Liver (tissue), 3 donors: ENCODE results near the gene C17orf50.

Experiments used
- RAD21 ChIP-seq, 2 donors: IDR thresholded peaks; 2 replicates each; pipeline ENCODE4 v1.6.1; 2016; ENCODE audit warnings: antibody characterized with exemption in 2 of 2, mild to moderate bottlenecking in 2 of 2
- YY1 ChIP-seq: IDR thresholded peaks from 2 replicates; pipeline ENCODE4 v1.6.1; 2016; ENCODE audit warnings: antibody characterized with exemption, mild to moderate bottlenecking
- TF ChIP-seq, protein P1 (sequence below): IDR thresholded peaks from 2 replicates; pipeline ENCODE4 v1.6.1; 2016; ENCODE audit warnings: antibody characterized with exemption
- TF ChIP-seq, protein P2 (sequence below): fragments of 150-350 bp; IDR thresholded peaks from 2 replicates; pipeline ENCODE4 v1.5.1; 2017; ENCODE audit warnings: improper control_type of control experiment, low read depth, low read length; ENCODE audit not compliant: missing input control
- TF ChIP-seq, protein P3 (sequence below): IDR thresholded peaks from 2 replicates; pipeline ENCODE4 v1.6.1; 2016; ENCODE audit warnings: antibody characterized with exemption, mild to moderate bottlenecking
- donor health status: healthy.
- donor health status: healthy.

DNA sequence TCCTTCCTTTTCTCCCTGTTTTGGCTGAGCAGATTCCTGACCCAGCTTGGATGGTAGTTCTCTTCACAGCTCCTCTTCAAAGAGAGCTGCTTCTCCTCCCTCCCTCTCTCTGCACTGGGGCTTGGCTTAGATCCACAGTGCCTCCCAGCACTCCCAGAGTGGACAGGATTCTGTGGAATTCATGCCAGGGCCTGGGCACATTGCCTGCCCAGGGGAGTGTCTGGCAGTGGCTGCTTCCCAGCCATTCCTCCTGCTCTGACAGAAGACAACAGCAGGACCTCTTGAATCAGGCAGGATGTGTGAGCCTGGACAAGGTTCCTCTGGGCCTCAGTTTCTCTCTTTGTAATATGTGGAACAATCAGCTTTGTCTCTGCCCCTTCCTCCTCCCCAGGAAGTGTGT is 39.3 kb downstream of the C17orf50 start:
- TF ChIP-seq, protein P1, sequence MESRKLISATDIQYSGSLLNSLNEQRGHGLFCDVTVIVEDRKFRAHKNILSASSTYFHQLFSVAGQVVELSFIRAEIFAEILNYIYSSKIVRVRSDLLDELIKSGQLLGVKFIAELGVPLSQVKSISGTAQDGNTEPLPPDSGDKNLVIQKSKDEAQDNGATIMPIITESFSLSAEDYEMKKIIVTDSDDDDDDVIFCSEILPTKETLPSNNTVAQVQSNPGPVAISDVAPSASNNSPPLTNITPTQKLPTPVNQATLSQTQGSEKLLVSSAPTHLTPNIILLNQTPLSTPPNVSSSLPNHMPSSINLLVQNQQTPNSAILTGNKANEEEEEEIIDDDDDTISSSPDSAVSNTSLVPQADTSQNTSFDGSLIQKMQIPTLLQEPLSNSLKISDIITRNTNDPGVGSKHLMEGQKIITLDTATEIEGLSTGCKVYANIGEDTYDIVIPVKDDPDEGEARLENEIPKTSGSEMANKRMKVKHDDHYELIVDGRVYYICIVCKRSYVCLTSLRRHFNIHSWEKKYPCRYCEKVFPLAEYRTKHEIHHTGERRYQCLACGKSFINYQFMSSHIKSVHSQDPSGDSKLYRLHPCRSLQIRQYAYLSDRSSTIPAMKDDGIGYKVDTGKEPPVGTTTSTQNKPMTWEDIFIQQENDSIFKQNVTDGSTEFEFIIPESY: no peak
- TF ChIP-seq YY1 (peak; percentile 22), RAD21 (IDR thresholded peaks at IDR 0.05) (peak in 1 of 2 donors; percentile 61)
- TF ChIP-seq, protein P2, sequence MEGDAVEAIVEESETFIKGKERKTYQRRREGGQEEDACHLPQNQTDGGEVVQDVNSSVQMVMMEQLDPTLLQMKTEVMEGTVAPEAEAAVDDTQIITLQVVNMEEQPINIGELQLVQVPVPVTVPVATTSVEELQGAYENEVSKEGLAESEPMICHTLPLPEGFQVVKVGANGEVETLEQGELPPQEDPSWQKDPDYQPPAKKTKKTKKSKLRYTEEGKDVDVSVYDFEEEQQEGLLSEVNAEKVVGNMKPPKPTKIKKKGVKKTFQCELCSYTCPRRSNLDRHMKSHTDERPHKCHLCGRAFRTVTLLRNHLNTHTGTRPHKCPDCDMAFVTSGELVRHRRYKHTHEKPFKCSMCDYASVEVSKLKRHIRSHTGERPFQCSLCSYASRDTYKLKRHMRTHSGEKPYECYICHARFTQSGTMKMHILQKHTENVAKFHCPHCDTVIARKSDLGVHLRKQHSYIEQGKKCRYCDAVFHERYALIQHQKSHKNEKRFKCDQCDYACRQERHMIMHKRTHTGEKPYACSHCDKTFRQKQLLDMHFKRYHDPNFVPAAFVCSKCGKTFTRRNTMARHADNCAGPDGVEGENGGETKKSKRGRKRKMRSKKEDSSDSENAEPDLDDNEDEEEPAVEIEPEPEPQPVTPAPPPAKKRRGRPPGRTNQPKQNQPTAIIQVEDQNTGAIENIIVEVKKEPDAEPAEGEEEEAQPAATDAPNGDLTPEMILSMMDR: no peak
- TF ChIP-seq, protein P3, sequence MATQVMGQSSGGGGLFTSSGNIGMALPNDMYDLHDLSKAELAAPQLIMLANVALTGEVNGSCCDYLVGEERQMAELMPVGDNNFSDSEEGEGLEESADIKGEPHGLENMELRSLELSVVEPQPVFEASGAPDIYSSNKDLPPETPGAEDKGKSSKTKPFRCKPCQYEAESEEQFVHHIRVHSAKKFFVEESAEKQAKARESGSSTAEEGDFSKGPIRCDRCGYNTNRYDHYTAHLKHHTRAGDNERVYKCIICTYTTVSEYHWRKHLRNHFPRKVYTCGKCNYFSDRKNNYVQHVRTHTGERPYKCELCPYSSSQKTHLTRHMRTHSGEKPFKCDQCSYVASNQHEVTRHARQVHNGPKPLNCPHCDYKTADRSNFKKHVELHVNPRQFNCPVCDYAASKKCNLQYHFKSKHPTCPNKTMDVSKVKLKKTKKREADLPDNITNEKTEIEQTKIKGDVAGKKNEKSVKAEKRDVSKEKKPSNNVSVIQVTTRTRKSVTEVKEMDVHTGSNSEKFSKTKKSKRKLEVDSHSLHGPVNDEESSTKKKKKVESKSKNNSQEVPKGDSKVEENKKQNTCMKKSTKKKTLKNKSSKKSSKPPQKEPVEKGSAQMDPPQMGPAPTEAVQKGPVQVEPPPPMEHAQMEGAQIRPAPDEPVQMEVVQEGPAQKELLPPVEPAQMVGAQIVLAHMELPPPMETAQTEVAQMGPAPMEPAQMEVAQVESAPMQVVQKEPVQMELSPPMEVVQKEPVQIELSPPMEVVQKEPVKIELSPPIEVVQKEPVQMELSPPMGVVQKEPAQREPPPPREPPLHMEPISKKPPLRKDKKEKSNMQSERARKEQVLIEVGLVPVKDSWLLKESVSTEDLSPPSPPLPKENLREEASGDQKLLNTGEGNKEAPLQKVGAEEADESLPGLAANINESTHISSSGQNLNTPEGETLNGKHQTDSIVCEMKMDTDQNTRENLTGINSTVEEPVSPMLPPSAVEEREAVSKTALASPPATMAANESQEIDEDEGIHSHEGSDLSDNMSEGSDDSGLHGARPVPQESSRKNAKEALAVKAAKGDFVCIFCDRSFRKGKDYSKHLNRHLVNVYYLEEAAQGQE: peak; percentile 95
